Liver (tissue), 9 donors: Measurements from ENCODE around the gene METTL25. TPM values are rescaled to one million over a fixed set of nuclear protein-coding genes. Genes with fewer than 3 reads are reported as not detected.

Source experiments
- DNase-seq: peaks from one replicate; pipeline ENCODE4 v3.0.0-alpha.2; 2017; ENCODE audit warnings: low spot score
- H3K27ac ChIP-seq, 2 donors: one replicate each; pipeline ENCODE4 v1.7.0; 2013; ENCODE audit warnings: inconsistent platforms in 2 of 2, low read length in 2 of 2, control low read depth in 1 of 2, low read depth in 1 of 2, mild to moderate bottlenecking in 1 of 2
- H3K27me3 ChIP-seq, 4 donors: one replicate each; pipeline versions ENCODE4 v1.6.1 to v1.7.0; 2013; ENCODE audit warnings: low read length in 3 of 4, inconsistent platforms in 1 of 4, mild to moderate bottlenecking in 1 of 4, moderate library complexity in 1 of 4; ENCODE audit not compliant: control insufficient read depth in 4 of 4, insufficient read depth in 4 of 4
- H3K36me3 ChIP-seq, 4 donors: one replicate each; pipeline versions ENCODE4 v1.6.1 to v1.7.0; 2013; ENCODE audit warnings: low read length in 3 of 4, mild to moderate bottlenecking in 3 of 4, low read depth in 1 of 4, moderate library complexity in 1 of 4; ENCODE audit not compliant: control insufficient read depth in 4 of 4, insufficient read depth in 3 of 4
- H3K4me1 ChIP-seq, 4 donors: one replicate each; pipeline versions ENCODE4 v1.6.1 to v1.7.0; 2013; ENCODE audit warnings: low read length in 3 of 4, mild to moderate bottlenecking in 3 of 4, moderate library complexity in 1 of 4; ENCODE audit not compliant: control insufficient read depth in 4 of 4, insufficient read depth in 4 of 4
- H3K4me3 ChIP-seq, 3 donors: one replicate each; pipeline versions ENCODE4 v1.6.1 to v1.7.0; 2013; ENCODE audit warnings: low read length in 3 of 3, control low read depth in 1 of 3, low read depth in 1 of 3, mild to moderate bottlenecking in 1 of 3
- H3K9ac ChIP-seq, 2 donors: one replicate each; pipeline ENCODE4 v1.7.0; 2013; ENCODE audit warnings: low read length in 2 of 2, mild to moderate bottlenecking in 2 of 2, moderate library complexity in 2 of 2, control low read depth in 1 of 2, low read depth in 1 of 2
- H3K9me3 ChIP-seq, 4 donors: one replicate each; pipeline versions ENCODE4 v1.6.1 to v1.7.0; 2013; ENCODE audit warnings: low read length in 3 of 4; ENCODE audit not compliant: control insufficient read depth in 4 of 4
- EGR1 ChIP-seq, 2 donors: IDR thresholded peaks; 2 replicates each; pipeline ENCODE4 v1.6.1; 2016 to 2018; ENCODE audit warnings: antibody characterized with exemption in 2 of 2, low read depth in 2 of 2
- FOXA1 ChIP-seq: IDR thresholded peaks from 2 replicates; pipeline ENCODE4 v1.6.1; 2016; ENCODE audit warnings: antibody characterized with exemption
- FOXA2 ChIP-seq: IDR thresholded peaks from 2 replicates; pipeline ENCODE4 v1.6.1; 2016; ENCODE audit warnings: antibody characterized with exemption
- GABPA ChIP-seq, 2 donors: IDR thresholded peaks in 1 of 2; conservative IDR thresholded peaks in 1 of 2; 2 replicates each; pipeline ENCODE4 v1.6.1; 2016; ENCODE audit warnings: antibody characterized with exemption in 2 of 2, mild to moderate bottlenecking in 1 of 2, moderate library complexity in 1 of 2
- HNF4A ChIP-seq, 2 donors: conservative IDR thresholded peaks; 2 replicates each; pipeline ENCODE4 v1.6.1; 2016; ENCODE audit warnings: antibody characterized with exemption in 2 of 2, mild to moderate bottlenecking in 2 of 2
- HNF4G ChIP-seq: IDR thresholded peaks from 2 replicates; pipeline ENCODE4 v1.6.1; 2016; ENCODE audit warnings: antibody characterized with exemption
- JUND ChIP-seq, 2 donors: IDR thresholded peaks; 2 replicates each; pipeline ENCODE4 v1.6.1; 2016; ENCODE audit warnings: antibody characterized with exemption in 2 of 2
- NR2F2 ChIP-seq: IDR thresholded peaks from 2 replicates; pipeline ENCODE4 v1.6.1; 2016; ENCODE audit warnings: antibody characterized with exemption
- RAD21 ChIP-seq, 2 donors: IDR thresholded peaks; 2 replicates each; pipeline ENCODE4 v1.6.1; 2016; ENCODE audit warnings: antibody characterized with exemption in 2 of 2, mild to moderate bottlenecking in 2 of 2
- RXRA ChIP-seq, 2 donors: IDR thresholded peaks; 2 replicates each; pipeline ENCODE4 v1.6.1; 2017 to 2018; ENCODE audit warnings: antibody characterized with exemption in 2 of 2, mild to moderate bottlenecking in 1 of 2
- SP1 ChIP-seq: IDR thresholded peaks from 2 replicates; pipeline ENCODE4 v1.6.1; 2018; ENCODE audit warnings: antibody characterized with exemption, mild to moderate bottlenecking
- TAF1 ChIP-seq: conservative IDR thresholded peaks from 2 replicates; pipeline ENCODE4 v1.6.1; 2016; ENCODE audit warnings: antibody characterized with exemption, mild to moderate bottlenecking
- YY1 ChIP-seq: IDR thresholded peaks from 2 replicates; pipeline ENCODE4 v1.6.1; 2016; ENCODE audit warnings: antibody characterized with exemption, mild to moderate bottlenecking
- WGBS: extraction: QIAGEN DNeasy Blood & Tissue Kit; methylation state at CpG from one replicate; pipeline ENCODE4 v1.1.7; 2013; 5-methylcytosine and 5-hydroxymethylcytosine counted together
- polyA plus RNA-seq, 2 donors: library from polyadenylated mRNA; stranded (reverse) in 1 of 2; unstranded in 1 of 2; fragments of 200-250 nt in 1 of 2; fragments of >200 nt in 1 of 2; fragmentation: Nextera tagmentation in 1 of 2; extraction: Ambion mirVana in 1 of 2; gene quantifications; one replicate each; pipeline versions ENCODE4 v1.2.1 to v1.2.3, GENCODE V29; 2013 to 2015
- total RNA-seq, 2 donors: library from RNA; depleted of rRNA; stranded (reverse); fragments of >200 nt; gene quantifications; one replicate each; pipeline ENCODE4 v1.2.3, GENCODE V29; 2014
- TF ChIP-seq, protein P1 (sequence below): fragments of 150-350 bp; IDR thresholded peaks from 2 replicates; pipeline ENCODE4 v1.5.1; 2017; ENCODE audit warnings: improper control_type of control experiment, low read depth, low read length; ENCODE audit not compliant: missing input control
- TF ChIP-seq, protein P2 (sequence below): IDR thresholded peaks from 2 replicates; pipeline ENCODE4 v1.6.1; 2016; ENCODE audit warnings: antibody characterized with exemption
- TF ChIP-seq, protein P3 (sequence below): IDR thresholded peaks from 2 replicates; pipeline ENCODE4 v1.6.1; 2016; ENCODE audit warnings: antibody characterized with exemption, mild to moderate bottlenecking
- TF ChIP-seq, protein P4 (sequence below): IDR thresholded peaks from 2 replicates; pipeline ENCODE4 v1.6.1; 2016; ENCODE audit warnings: antibody characterized with exemption
- TF ChIP-seq, protein P5 (sequence below): IDR thresholded peaks from 2 replicates; pipeline ENCODE4 v1.6.1; 2016; ENCODE audit warnings: antibody characterized with exemption
- donor health status: healthy.
- donor health status: healthy.
- donor health status: healthy.
- donor health status: healthy.
- donor health status: healthy.

METTL25 gene
- total and polyA plus RNA-seq, 4 donors: 1.5 to 13.4 (median 9.6) TPM

DNA sequence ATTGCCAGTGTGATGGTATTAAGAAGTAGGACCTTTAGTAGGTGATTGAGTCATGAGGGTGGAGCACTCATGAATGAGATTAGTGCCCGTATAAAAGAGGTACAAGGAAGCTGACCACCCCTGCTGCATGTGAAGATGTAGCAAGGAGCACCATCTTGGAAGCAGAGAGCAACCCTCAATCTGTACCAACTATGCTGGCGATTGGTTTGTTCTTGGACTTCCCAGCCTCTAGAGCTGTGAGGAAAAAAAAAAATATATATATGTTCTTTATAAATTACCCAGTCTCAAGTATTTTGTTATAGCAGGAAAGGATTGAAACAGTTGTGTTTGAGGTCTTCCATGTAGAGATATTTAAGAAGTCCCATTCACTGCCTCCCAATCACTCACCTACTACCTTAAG is 16.9 kb downstream of the METTL25 start:
- TF ChIP-seq NR2F2: no peak
- no peak for TF ChIP-seq HNF4G
- no peak for TF ChIP-seq GABPA (IDR thresholded peaks at IDR 0.05 in 1 of 2, conservative IDR thresholded peaks at IDR 0.05 in 1 of 2)
- TF ChIP-seq, protein P1, sequence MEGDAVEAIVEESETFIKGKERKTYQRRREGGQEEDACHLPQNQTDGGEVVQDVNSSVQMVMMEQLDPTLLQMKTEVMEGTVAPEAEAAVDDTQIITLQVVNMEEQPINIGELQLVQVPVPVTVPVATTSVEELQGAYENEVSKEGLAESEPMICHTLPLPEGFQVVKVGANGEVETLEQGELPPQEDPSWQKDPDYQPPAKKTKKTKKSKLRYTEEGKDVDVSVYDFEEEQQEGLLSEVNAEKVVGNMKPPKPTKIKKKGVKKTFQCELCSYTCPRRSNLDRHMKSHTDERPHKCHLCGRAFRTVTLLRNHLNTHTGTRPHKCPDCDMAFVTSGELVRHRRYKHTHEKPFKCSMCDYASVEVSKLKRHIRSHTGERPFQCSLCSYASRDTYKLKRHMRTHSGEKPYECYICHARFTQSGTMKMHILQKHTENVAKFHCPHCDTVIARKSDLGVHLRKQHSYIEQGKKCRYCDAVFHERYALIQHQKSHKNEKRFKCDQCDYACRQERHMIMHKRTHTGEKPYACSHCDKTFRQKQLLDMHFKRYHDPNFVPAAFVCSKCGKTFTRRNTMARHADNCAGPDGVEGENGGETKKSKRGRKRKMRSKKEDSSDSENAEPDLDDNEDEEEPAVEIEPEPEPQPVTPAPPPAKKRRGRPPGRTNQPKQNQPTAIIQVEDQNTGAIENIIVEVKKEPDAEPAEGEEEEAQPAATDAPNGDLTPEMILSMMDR: no peak
- TF ChIP-seq, protein P2, sequence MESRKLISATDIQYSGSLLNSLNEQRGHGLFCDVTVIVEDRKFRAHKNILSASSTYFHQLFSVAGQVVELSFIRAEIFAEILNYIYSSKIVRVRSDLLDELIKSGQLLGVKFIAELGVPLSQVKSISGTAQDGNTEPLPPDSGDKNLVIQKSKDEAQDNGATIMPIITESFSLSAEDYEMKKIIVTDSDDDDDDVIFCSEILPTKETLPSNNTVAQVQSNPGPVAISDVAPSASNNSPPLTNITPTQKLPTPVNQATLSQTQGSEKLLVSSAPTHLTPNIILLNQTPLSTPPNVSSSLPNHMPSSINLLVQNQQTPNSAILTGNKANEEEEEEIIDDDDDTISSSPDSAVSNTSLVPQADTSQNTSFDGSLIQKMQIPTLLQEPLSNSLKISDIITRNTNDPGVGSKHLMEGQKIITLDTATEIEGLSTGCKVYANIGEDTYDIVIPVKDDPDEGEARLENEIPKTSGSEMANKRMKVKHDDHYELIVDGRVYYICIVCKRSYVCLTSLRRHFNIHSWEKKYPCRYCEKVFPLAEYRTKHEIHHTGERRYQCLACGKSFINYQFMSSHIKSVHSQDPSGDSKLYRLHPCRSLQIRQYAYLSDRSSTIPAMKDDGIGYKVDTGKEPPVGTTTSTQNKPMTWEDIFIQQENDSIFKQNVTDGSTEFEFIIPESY: no peak
- TF ChIP-seq HNF4A (conservative IDR thresholded peaks at IDR 0.05): no peak
- no peak for TF ChIP-seq TAF1
- TF ChIP-seq, protein P3, sequence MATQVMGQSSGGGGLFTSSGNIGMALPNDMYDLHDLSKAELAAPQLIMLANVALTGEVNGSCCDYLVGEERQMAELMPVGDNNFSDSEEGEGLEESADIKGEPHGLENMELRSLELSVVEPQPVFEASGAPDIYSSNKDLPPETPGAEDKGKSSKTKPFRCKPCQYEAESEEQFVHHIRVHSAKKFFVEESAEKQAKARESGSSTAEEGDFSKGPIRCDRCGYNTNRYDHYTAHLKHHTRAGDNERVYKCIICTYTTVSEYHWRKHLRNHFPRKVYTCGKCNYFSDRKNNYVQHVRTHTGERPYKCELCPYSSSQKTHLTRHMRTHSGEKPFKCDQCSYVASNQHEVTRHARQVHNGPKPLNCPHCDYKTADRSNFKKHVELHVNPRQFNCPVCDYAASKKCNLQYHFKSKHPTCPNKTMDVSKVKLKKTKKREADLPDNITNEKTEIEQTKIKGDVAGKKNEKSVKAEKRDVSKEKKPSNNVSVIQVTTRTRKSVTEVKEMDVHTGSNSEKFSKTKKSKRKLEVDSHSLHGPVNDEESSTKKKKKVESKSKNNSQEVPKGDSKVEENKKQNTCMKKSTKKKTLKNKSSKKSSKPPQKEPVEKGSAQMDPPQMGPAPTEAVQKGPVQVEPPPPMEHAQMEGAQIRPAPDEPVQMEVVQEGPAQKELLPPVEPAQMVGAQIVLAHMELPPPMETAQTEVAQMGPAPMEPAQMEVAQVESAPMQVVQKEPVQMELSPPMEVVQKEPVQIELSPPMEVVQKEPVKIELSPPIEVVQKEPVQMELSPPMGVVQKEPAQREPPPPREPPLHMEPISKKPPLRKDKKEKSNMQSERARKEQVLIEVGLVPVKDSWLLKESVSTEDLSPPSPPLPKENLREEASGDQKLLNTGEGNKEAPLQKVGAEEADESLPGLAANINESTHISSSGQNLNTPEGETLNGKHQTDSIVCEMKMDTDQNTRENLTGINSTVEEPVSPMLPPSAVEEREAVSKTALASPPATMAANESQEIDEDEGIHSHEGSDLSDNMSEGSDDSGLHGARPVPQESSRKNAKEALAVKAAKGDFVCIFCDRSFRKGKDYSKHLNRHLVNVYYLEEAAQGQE: no peak
- TF ChIP-seq, protein P4, sequence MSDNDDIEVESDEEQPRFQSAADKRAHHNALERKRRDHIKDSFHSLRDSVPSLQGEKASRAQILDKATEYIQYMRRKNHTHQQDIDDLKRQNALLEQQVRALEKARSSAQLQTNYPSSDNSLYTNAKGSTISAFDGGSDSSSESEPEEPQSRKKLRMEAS: no peak
- TF ChIP-seq FOXA2: no peak
- TF ChIP-seq EGR1 (IDR thresholded peaks at IDR 0.05; ENCODE audit: low read depth in 2 of 2): no peak
- TF ChIP-seq FOXA1: no peak
- no peak for TF ChIP-seq JUND (IDR thresholded peaks at IDR 0.05)
- TF ChIP-seq SP1: no peak
- no peak for TF ChIP-seq YY1
- no peak for TF ChIP-seq RAD21 (IDR thresholded peaks at IDR 0.05)
- TF ChIP-seq, protein P5, sequence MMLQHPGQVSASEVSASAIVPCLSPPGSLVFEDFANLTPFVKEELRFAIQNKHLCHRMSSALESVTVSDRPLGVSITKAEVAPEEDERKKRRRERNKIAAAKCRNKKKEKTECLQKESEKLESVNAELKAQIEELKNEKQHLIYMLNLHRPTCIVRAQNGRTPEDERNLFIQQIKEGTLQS: no peak
- TF ChIP-seq RXRA (IDR thresholded peaks at IDR 0.05): no peak
- Histone ChIP-seq H3K4me3 (no peak overlapping the region), H3K27ac (no peak overlapping the region), H3K27me3 (no peaks in the 10 kb centered on the region), H3K4me1 (no peaks in the 10 kb centered on the region), H3K9ac (no peak overlapping the region), H3K36me3 (peaks cover 0 to 7% (median 3%) of the 10 kb centered on the region in 4 donors), H3K9me3 (peaks cover 0 to 6% (median 5%) of the 10 kb centered on the region in 4 donors)
- 96% methylated on average over 2 of the region's 2 CpGs for WGBS
- no peak for DNase-seq
